Lung (tissue), 12 donors: ENCODE measurements around the gene MALT1. TPM values are rescaled to one million over a fixed set of nuclear protein-coding genes. Genes with fewer than 3 reads are reported as not detected.

Experiments used
- ATAC-seq: fragments of 200-7000 bp; cut with Tn5 transposase; one replicate; pipeline ENCODE4 v1.9.1; 2020; ENCODE audit warnings: moderate number of reproducible peaks; ENCODE audit not compliant: insufficient read depth, low FRiP score
- DNase-seq, 3 donors: peaks; one replicate each; pipeline ENCODE4 v3.0.0-alpha.2; 2013 to 2017
- H3K27ac ChIP-seq, 2 donors: one replicate each; pipeline ENCODE4 v1.5.1; 2013; ENCODE audit warnings: mild to moderate bottlenecking in 2 of 2, moderate library complexity in 2 of 2, control low read depth in 1 of 2, inconsistent platforms in 1 of 2, low read depth in 1 of 2, low read length in 1 of 2
- H3K27me3 ChIP-seq, 3 donors: one replicate each; pipeline ENCODE4 v1.5.1; 2013; ENCODE audit warnings: low read length in 2 of 3; ENCODE audit not compliant: control insufficient read depth in 3 of 3, insufficient read depth in 3 of 3
- H3K36me3 ChIP-seq, 4 donors: one replicate each; pipeline ENCODE4 v1.5.1; 2013; ENCODE audit warnings: low read length in 4 of 4, mild to moderate bottlenecking in 1 of 4, moderate library complexity in 1 of 4; ENCODE audit not compliant: control insufficient read depth in 4 of 4, insufficient read depth in 4 of 4
- H3K4me1 ChIP-seq, 5 donors: one replicate each; pipeline ENCODE4 v1.5.1; 2013; ENCODE audit warnings: low read length in 5 of 5, mild to moderate bottlenecking in 2 of 5, moderate library complexity in 1 of 5; ENCODE audit not compliant: control insufficient read depth in 5 of 5, insufficient read depth in 5 of 5
- H3K4me3 ChIP-seq: one replicate; pipeline ENCODE4 v1.5.1; 2013; ENCODE audit warnings: mild to moderate bottlenecking, control low read depth, moderate library complexity
- H3K9ac ChIP-seq, 2 donors: one replicate each; pipeline ENCODE4 v1.5.1; 2013; ENCODE audit warnings: low read length in 2 of 2, control low read depth in 1 of 2; ENCODE audit not compliant: insufficient read depth in 1 of 2
- H3K9me3 ChIP-seq, 4 donors: one replicate each; pipeline ENCODE4 v1.5.1; 2013; ENCODE audit warnings: low read length in 3 of 4, mild to moderate bottlenecking in 1 of 4, moderate library complexity in 1 of 4; ENCODE audit not compliant: control insufficient read depth in 4 of 4, insufficient read depth in 3 of 4
- CTCF ChIP-seq: IDR thresholded peaks from 2 replicates; pipeline ENCODE4 v1.5.1; 2012; ENCODE audit warnings: mild to moderate bottlenecking; ENCODE audit errors: control extremely low read depth, extremely low read depth
- WGBS, 2 donors: extraction: QIAGEN DNeasy Blood & Tissue Kit; methylation state at CpG; one replicate each; pipeline ENCODE4 v1.1.7; 2013; 5-methylcytosine and 5-hydroxymethylcytosine counted together
- polyA plus RNA-seq, 2 donors: library from polyadenylated mRNA; stranded (reverse); fragments of 200-250 nt; gene quantifications; one replicate each; pipeline ENCODE4 v1.2.1, GENCODE V29; 2013
- total RNA-seq, 2 donors: library from RNA; depleted of rRNA in 1 of 2; stranded (reverse); fragments of >200 nt in 1 of 2; gene quantifications; one replicate each; pipeline ENCODE4 v1.2.1, GENCODE V29; 2014 to 2021
- donor health status: control.
- donor health status: control.
- donor health status: Bipolar disorder and iron deficiency.
- donor health status: healthy.
- donor health status: DM: yes; HTN: yes; CAD: no.

Gene MALT1
- total and polyA plus RNA-seq, 4 donors = 6.1 to 35.6 (median 12.9) TPM

DNA sequence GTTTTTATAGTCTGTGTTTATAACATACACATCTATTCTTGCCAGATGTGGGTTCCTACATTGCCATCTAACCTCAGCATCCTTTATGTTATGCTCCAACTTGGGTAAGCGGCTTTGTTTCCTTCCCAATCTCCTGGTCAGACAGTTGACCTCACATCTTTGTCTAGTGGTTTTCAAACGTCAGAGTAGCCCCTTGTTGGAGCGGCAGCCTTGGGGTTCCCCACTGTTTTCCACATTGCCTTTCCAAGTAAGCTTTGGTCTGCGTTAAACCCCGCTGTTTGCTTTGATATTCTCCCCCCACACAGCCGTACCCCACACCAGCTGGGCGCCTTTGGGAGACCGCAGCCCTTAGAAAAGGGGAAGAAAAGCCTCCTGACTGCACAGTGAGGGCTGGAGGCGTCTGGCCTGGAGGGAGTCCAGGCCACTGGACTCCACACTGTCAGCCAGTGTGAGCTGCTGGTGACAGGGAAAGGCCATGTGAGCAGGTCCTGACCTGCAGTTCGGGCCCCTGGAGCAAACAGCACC lies 83.3 kb downstream of the MALT1 start:
- H3K9ac ChIP-seq = no peak overlapping the region
- peaks cover 0 to 3% (median 0%) of the 10 kb centered on the region in 5 donors for H3K4me1 ChIP-seq
- WGBS, 2 donors = 22 to 50% methylated on average over 10 of the region's 10 CpGs
- H3K36me3 ChIP-seq = peaks cover 0 to 14% (median 9%) of the 10 kb centered on the region in 4 donors
- no peak for TF ChIP-seq CTCF
- ATAC-seq = no peak
- no peaks in the 10 kb centered on the region for H3K9me3 ChIP-seq
- no peaks in the 10 kb centered on the region for H3K27me3 ChIP-seq
- no peak overlapping the region for H3K27ac ChIP-seq
- no peak for DNase-seq
- H3K4me3 ChIP-seq = no peak overlapping the region

- no peak overlapping the region for H3K4me3 ChIP-seq
- H3K36me3 ChIP-seq = peaks cover 0 to 6% (median 3%) of the 10 kb centered on the region in 4 donors
- 83 to 87% methylated on average over 15 of the region's 15 CpGs for WGBS, 2 donors
- no peaks in the 10 kb centered on the region for H3K27me3 ChIP-seq
- TF ChIP-seq CTCF = no peak
- no peak overlapping the region for H3K9ac ChIP-seq
- peaks cover 0 to 3% (median 0%) of the 10 kb centered on the region in 5 donors for H3K4me1 ChIP-seq
- no peak overlapping the region for H3K27ac ChIP-seq
- DNase-seq = no peak
- no peaks in the 10 kb centered on the region for H3K9me3 ChIP-seq
- ATAC-seq = no peak
Observed at GRCh38 chr18:58755304-58756010, 84.2 kb downstream of the MALT1 start.

DNA sequence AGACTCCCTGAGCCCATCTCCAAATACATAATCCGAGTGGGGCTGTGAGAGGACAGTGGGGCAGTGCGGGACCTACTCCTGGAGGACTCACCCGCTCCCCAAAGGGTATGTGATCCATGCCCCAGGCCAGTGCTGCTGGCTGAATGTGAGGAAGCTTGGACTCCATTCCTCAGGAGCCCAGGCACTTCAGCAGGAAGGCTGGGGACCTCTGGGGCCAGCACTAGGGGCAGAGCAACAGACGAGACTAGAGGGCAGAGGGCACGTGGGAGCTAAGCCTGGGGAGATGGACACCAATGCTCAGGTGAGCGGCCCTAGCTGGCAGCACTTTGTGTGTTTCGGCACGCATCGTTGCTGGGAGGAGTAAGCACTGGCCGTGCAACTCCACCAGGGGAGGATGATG lies 84.9 kb downstream of the MALT1 start:
- no peak for ATAC-seq
- no peak for TF ChIP-seq CTCF
- 93 to 98% methylated on average over 7 to 10 of the region's 10 CpGs for WGBS, 2 donors

More for the DNA sequence above, 84.9 kb downstream of the MALT1 start:
- Histone ChIP-seq H3K4me3 (no peak overlapping the region), H3K27me3 (no peaks in the 10 kb centered on the region), H3K9ac (no peak overlapping the region), H3K9me3 (no peaks in the 10 kb centered on the region), H3K4me1 (peaks cover 0 to 3% (median 0%) of the 10 kb centered on the region in 5 donors), H3K27ac (no peak overlapping the region), H3K36me3 (no peaks in the 10 kb centered on the region)
- DNase-seq = no peak
